T-cell (primary cell): ENCODE data around the gene EEF1AKMT2. TPM values are rescaled to one million over a fixed set of nuclear protein-coding genes. Genes with fewer than 3 reads are reported as not detected.

Experiments used
- ATAC-seq, 4 experiments: fragments of 200-7000 bp in 3 of 4; fragments of 150-1000 bp in 1 of 4; cut with Tn5 transposase; replicated peaks in 1 of 4; 1 replicate in 3 of 4; 2 replicates in 1 of 4; pipeline ENCODE4 v1.10.0; 2021; ENCODE audit warnings: moderate library complexity in 3 of 4, mild to moderate bottlenecking in 2 of 4, moderate number of reproducible peaks in 1 of 4
- CTCF ChIA-PET, 2 donors: fragments of 300-600 bp; sonication (Branson Sonifier 250); formaldehyde crosslinking; loops; one replicate each; lab custom pipeline; 2022; ENCODE audit warnings: antibody characterized with exemption in 2 of 2; lab: Charles Lee
- POLR2A ChIA-PET, 2 donors: fragments of 300-600 bp; sonication (Branson Sonifier 250); formaldehyde crosslinking; loops; one replicate each; lab custom pipeline; 2022; ENCODE audit warnings: antibody characterized with exemption in 2 of 2; lab: Charles Lee
- DNase-seq, 35 experiments: peaks; one replicate each; pipeline versions ENCODE4 v3.0.0 to v3.0.0-alpha.2; 2013 to 2023
- H3K27ac ChIP-seq: one replicate; pipeline ENCODE4 v1.5.1; 2013; ENCODE audit warnings: low read length
- H3K27me3 ChIP-seq, 2 experiments: replicated peaks in 1 of 2; 1 replicate in 1 of 2; 2 replicates in 1 of 2; pipeline versions ENCODE4 v1.6.1 to v1.7.0; 2013; ENCODE audit warnings: low read length in 1 of 2, mixed read lengths in 1 of 2; ENCODE audit not compliant: control insufficient read depth in 2 of 2, insufficient read depth in 2 of 2; ENCODE audit errors: extremely low read depth in 1 of 2
- H3K36me3 ChIP-seq, 2 donors: 1 replicate in 1 of 2; 2 replicates in 1 of 2; pipeline versions ENCODE4 v1.6.1 to v1.7.0; 2013; ENCODE audit warnings: low read length in 1 of 2; ENCODE audit not compliant: control insufficient read depth in 2 of 2, insufficient read depth in 1 of 2; ENCODE audit errors: extremely low read depth in 1 of 2
- H3K4me1 ChIP-seq, 2 experiments: 1 replicate in 1 of 2; 2 replicates in 1 of 2; pipeline versions ENCODE4 v1.6.1 to v1.7.0; 2013; ENCODE audit warnings: low read length in 2 of 2, mixed read lengths in 1 of 2; ENCODE audit not compliant: insufficient read depth in 2 of 2, control insufficient read depth in 1 of 2; ENCODE audit errors: extremely low read depth in 1 of 2
- H3K4me3 ChIP-seq, 2 donors: 1 replicate in 1 of 2; 2 replicates in 1 of 2; pipeline versions ENCODE4 v1.5.1 to v1.7.0; 2013; ENCODE audit warnings: mild to moderate bottlenecking in 2 of 2, low read length in 1 of 2, moderate library complexity in 1 of 2; ENCODE audit not compliant: control insufficient read depth in 1 of 2; ENCODE audit errors: extremely low read depth in 1 of 2
- H3K9me3 ChIP-seq: 2 replicates; pipeline ENCODE4 v1.7.0; 2013
- H3K27ac Mint-ChIP-seq, 2 donors: one replicate each; pipeline ENCODE4 v1.8.0; 2020 to 2021; ENCODE audit warnings: mild to moderate bottlenecking in 2 of 2, mixed read lengths in 2 of 2
- H3K27me3 Mint-ChIP-seq, 2 donors: one replicate each; pipeline ENCODE4 v1.8.0; 2021 to 2022; ENCODE audit warnings: mixed read lengths in 2 of 2
- H3K36me3 Mint-ChIP-seq: one replicate; pipeline ENCODE4 v1.8.0; 2021; ENCODE audit warnings: mixed read lengths
- H3K4me1 Mint-ChIP-seq, 3 donors: one replicate each; pipeline ENCODE4 v1.8.0; 2020 to 2022; ENCODE audit warnings: mixed read lengths in 3 of 3, mild to moderate bottlenecking in 1 of 3
- H3K4me3 Mint-ChIP-seq, 3 donors: one replicate each; pipeline ENCODE4 v1.8.0; 2020 to 2022; ENCODE audit warnings: mild to moderate bottlenecking in 3 of 3, mixed read lengths in 3 of 3, moderate library complexity in 3 of 3
- H3K9me3 Mint-ChIP-seq, 3 donors: one replicate each; pipeline ENCODE4 v1.8.0; 2020 to 2022; ENCODE audit warnings: mixed read lengths in 3 of 3
- WGBS: methylation state at CpG from one replicate; pipeline ENCODE4 v1.1.5; 2013; ENCODE audit warnings: missing lambda C conversion rate; ENCODE audit not compliant: insufficient coverage; 5-methylcytosine and 5-hydroxymethylcytosine counted together
- total RNA-seq, 35 experiments: library from RNA in 6 of 35; stranded (reverse) in 6 of 35; fragments of 120-200 nt in 1 of 35; gene quantifications; one replicate each; pipeline versions ENCODE4 v1.2.1 to v1.2.4 and lab custom pipeline; 2013 to 2026

The EEF1AKMT2 gene
- 10 to 100 TPM; 15.8 to 21.0 (median 18.8) TPM for total RNA-seq
- 27.2 TPM for total RNA-seq (2013)
- total RNA-seq (lab: John Stamatoyannopoulos, UW) = 6.5 to 16.2 (median 11.3) reads per million in 29 experiments

DNA sequence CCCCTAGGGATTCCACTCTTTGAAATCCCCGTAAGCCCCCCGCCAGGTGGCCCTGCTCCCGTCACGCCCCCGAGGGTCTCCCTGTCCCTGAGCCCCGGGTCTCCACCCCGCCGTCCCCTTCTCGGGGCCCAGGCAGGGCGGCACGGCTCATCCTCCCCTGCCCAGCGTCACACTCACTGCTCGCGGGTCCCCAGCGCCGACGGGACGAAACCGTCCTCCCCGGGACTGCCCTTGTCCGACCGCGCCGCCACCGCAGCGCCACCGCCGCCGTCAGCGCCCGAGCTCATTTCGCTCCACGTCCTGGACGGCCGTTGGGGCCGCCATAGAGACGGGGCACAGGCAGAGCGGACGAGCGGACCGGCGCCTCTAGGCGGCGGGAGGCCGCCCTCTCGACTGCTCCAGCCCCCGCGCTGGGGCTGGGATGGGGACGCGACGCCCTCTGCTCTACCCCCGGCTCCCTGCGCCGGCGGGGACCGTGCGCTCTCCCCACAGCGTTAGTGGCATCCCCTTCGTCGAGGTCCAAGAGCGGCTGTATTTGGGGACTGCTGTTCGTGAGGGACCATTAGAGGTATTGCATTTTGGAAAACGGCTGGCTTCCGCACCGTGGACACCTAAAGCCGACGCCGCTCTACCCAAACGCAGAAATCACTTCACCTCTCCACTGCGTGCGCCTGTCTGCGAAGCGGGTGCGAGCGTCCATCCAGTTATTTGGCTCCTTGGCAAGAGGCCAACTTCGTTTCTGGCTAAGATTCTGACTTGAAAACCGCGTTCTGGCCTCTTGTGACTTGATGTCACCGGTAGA, at the start of gene EEF1AKMT2:
Gene EEF1AKMT2 (minus strand): TSS at position 341 of the 802 bp plus-strand sequence. CDS start 54 bp downstream, at position 287.
- DNase-seq (peak; percentile 56 to 87 (median 73)), ATAC-seq (peak; percentile 96 to 99 (median 98))
- Mint-ChIP-seq H3K4me1 (peaks cover 21 to 25% (median 24%) of the 10 kb centered on the region in 3 donors), H3K36me3 (peaks cover 4% of the 10 kb centered on the region), H3K27ac (peak within 1 kb of the TSS; percentile 97 to 98), H3K27me3 (peaks cover 0 to 3% of the 10 kb centered on the region in 2 donors), H3K4me3 (peak within 1 kb of the TSS; percentile 95 to 99 (median 98)), H3K9me3 (no peaks in the 10 kb centered on the region)
- WGBS = under 1% methylated on average over 72 of the region's 79 CpGs
- POLR2A ChIA-PET = interaction anchor here in 1 of 2 donors (0.6 kb wide), 1 partner anchor 10 kb away, joined by 4 read pairs; the partner anchor contains the start of gene ABRAXAS2
- no peaks in the 10 kb centered on the region for H3K27me3 ChIP-seq
- H3K36me3 ChIP-seq = peaks cover 0 to 11% of the 10 kb centered on the region in 2 donors
- peak within 1 kb of the TSS; percentile 71 to 94 for H3K4me3 ChIP-seq
- H3K27ac ChIP-seq = peak within 1 kb of the TSS; percentile 74
- CTCF ChIA-PET = interaction anchor here in 1 of 2 donors (0.6 to 0.8 kb wide), 6 partner anchors 10 to 1212 kb away, joined by 3 to 6 read pairs (median 4); partner anchors contain the start of gene ABRAXAS2
- H3K9me3 ChIP-seq = no peaks in the 10 kb centered on the region
- H3K4me1 ChIP-seq = peaks cover 7 to 21% of the 10 kb centered on the region in 2 experiments

- no peak for DNase-seq
- Histone ChIP-seq H3K9me3 (no peaks in the 10 kb centered on the region), H3K27me3 (no peaks in the 10 kb centered on the region), H3K4me3 (no peak overlapping the region), H3K36me3 (peaks cover 3 to 34% of the 10 kb centered on the region in 2 donors), H3K4me1 (no peaks in the 10 kb centered on the region), H3K27ac (no peak overlapping the region)
- H3K27ac Mint-ChIP-seq = no peak overlapping the region
- H3K27me3 Mint-ChIP-seq = no peaks in the 10 kb centered on the region
- H3K9me3 Mint-ChIP-seq = no peaks in the 10 kb centered on the region
- H3K36me3 Mint-ChIP-seq = peaks cover 29% of the 10 kb centered on the region
- ChIA-PET POLR2A (no interaction called here), CTCF (interaction anchor here in 1 of 2 donors (0.6 kb wide), 1 partner anchor 290 kb away, joined by 3 read pairs; no protein-coding TSS in a partner anchor)
- H3K4me3 Mint-ChIP-seq = no peak overlapping the region
- no peak for ATAC-seq
- no CpG with 5 or more reads among the region's 2 CpGs for WGBS
- H3K4me1 Mint-ChIP-seq = no peaks in the 10 kb centered on the region
These were observed 46.0 kb upstream of the EEF1AKMT2 start for GRCh38 chr10:124837687-124838086.

DNA sequence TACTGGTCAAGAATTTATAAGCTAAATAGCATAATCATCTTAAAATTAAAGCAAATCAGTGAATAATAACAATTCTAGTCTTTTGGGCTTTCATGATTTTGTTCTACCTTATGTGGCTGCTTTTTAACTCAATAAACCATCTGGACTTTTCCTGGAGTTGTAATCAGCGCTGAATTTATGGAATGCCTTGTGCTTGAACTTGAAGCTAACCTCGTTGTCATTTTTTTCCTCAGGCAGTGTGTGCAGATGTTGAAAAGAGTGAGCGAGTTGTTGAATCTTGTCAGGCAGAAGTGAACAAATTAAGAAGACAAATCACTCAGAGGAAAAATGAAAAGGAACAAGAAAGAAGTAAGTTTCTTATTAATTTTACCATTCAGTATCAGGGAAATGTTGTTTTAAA, 39.4 kb upstream of the EEF1AKMT2 start:
- Mint-ChIP-seq H3K27ac (no peak overlapping the region), H3K4me1 (no peaks in the 10 kb centered on the region), H3K4me3 (no peak overlapping the region), H3K9me3 (no peaks in the 10 kb centered on the region), H3K27me3 (no peaks in the 10 kb centered on the region), H3K36me3 (peaks cover 49% of the 10 kb centered on the region)
- 100% methylated on average over 1 of the region's 3 CpGs for WGBS
- H3K27me3 ChIP-seq = no peaks in the 10 kb centered on the region
- H3K36me3 ChIP-seq = peaks cover 9 to 70% of the 10 kb centered on the region in 2 donors
- ATAC-seq (no peak), DNase-seq (no peak)
- no peak overlapping the region for H3K27ac ChIP-seq
- H3K4me3 ChIP-seq = no peak overlapping the region
- ChIA-PET POLR2A (interaction anchor here in 1 of 2 donors (0.5 kb wide), 1 partner anchor 64 kb away, joined by 5 read pairs; no protein-coding TSS in a partner anchor), CTCF (interaction anchor here in 1 of 2 donors (0.6 kb wide), 1 partner anchor 12 kb away, joined by 3 read pairs; no protein-coding TSS in a partner anchor)
- H3K9me3 ChIP-seq = no peaks in the 10 kb centered on the region
- no peaks in the 10 kb centered on the region for H3K4me1 ChIP-seq

DNA sequence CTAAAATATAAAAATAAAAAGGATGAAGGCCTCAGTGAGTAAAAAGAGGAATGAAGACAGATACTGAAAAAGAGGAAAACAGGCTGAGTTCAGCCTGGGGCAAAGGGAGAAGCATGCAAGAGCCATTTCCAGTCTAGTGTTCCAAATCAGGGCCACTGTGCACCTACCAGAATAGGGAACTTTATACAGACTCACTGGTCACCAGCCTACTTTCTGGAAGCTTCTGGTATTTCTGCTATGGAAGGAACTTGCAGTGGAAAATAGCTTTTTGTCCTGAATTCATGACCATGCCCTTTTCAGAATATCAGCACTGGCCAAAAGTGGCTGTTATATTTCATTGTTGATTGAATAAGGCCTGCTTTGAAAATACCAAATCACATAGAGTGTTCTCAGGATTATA, 38.8 kb upstream of the EEF1AKMT2 start:
- DNase-seq = no peak
- POLR2A ChIA-PET = no interaction called here
- Histone ChIP-seq H3K27me3 (no peaks in the 10 kb centered on the region), H3K4me1 (no peaks in the 10 kb centered on the region), H3K27ac (no peak overlapping the region), H3K4me3 (no peak overlapping the region), H3K9me3 (no peaks in the 10 kb centered on the region), H3K36me3 (peaks cover 9 to 64% of the 10 kb centered on the region in 2 donors)
- Mint-ChIP-seq H3K9me3 (no peaks in the 10 kb centered on the region), H3K27ac (peak overlapping the region in 1 of 2 donors; percentile 34), H3K4me3 (no peak overlapping the region), H3K27me3 (no peaks in the 10 kb centered on the region), H3K4me1 (no peaks in the 10 kb centered on the region), H3K36me3 (peaks cover 46% of the 10 kb centered on the region)
- CTCF ChIA-PET = interaction anchor here in 1 of 2 donors (0.6 kb wide), 1 partner anchor 15 kb away, joined by 3 read pairs; no protein-coding TSS in a partner anchor
- no peak for ATAC-seq

DNA sequence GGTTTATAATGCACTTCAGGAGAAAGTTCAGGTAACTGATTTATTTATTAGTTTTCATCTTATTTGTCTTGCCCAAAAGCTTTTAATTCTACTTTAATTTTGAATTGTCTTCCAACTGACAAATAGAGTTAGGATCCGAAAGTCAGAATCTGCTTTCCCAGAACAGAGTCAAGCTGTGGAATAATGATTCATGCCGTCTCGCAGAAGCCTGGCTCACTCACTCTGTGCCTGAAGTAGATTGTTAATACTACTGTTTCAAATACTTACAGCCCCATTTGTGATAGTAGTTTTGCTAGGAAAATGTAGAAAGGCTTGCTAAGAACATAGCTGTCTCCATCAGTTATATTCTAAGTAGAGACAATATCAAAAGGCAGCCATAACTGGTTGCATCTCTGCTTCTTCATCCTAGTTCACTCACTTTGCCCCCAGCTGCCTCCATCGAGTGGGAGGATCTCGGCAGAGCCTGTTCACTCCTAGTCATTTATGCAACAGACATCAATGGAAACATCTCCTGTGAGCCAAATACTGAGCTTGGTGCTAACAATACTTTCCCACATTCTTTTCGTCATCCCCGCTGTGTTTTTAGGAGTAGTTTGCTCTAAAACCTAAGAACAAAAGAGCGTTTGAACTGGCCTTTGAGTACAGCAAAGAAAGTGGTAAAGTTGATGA, 37.9 kb upstream of the EEF1AKMT2 start:
- Histone ChIP-seq H3K27me3 (no peaks in the 10 kb centered on the region), H3K36me3 (peaks cover 9 to 56% of the 10 kb centered on the region in 2 donors), H3K9me3 (no peaks in the 10 kb centered on the region), H3K27ac (no peak overlapping the region), H3K4me1 (no peaks in the 10 kb centered on the region), H3K4me3 (no peak overlapping the region)
- Mint-ChIP-seq H3K4me1 (no peaks in the 10 kb centered on the region), H3K36me3 (peaks cover 39% of the 10 kb centered on the region), H3K4me3 (no peak overlapping the region), H3K27me3 (no peaks in the 10 kb centered on the region), H3K9me3 (no peaks in the 10 kb centered on the region), H3K27ac (no peak overlapping the region)
- ATAC-seq (no peak), DNase-seq (no peak)
- CTCF ChIA-PET = interaction anchor here (0.5 to 0.7 kb wide), 3 partner anchors 14 to 95 kb away, joined by 3 read pairs; no protein-coding TSS in a partner anchor
- 88% methylated on average over 3 of the region's 8 CpGs for WGBS
- POLR2A ChIA-PET = no interaction called here

DNA sequence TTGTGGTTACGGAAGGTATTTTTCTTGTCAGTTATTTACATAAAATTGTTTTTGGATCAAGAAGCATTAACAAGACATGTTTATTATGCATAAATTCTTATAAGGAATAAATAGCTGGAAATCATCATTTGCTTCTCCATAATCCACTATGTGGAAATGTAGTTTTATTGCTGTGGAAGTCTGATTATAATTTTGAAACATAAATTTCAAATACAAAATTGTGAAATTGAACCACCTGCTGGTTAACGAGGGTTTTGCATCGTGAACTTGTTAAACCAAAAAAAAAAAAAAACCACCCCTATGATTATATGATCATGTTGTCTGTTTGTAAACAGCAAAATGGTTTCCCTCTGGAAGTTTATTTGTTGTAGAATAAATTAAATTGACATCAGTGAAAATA, 35.8 kb upstream of the EEF1AKMT2 start:
- H3K4me3 ChIP-seq = no peak overlapping the region
- Mint-ChIP-seq H3K4me3 (no peak overlapping the region), H3K4me1 (no peaks in the 10 kb centered on the region), H3K36me3 (peaks cover 34% of the 10 kb centered on the region), H3K27me3 (no peaks in the 10 kb centered on the region), H3K9me3 (no peaks in the 10 kb centered on the region), H3K27ac (no peak overlapping the region)
- H3K4me1 ChIP-seq = no peaks in the 10 kb centered on the region
- DNase-seq (peak in 5 of 35 experiments; percentile 5 to 49 (median 7)), ATAC-seq (no peak)
- H3K36me3 ChIP-seq = peaks cover 9 to 42% of the 10 kb centered on the region in 2 donors
- no CpG with 5 or more reads among the region's 3 CpGs for WGBS
- no peak overlapping the region for H3K27ac ChIP-seq
- H3K27me3 ChIP-seq = no peaks in the 10 kb centered on the region
- H3K9me3 ChIP-seq = no peaks in the 10 kb centered on the region
- CTCF ChIA-PET = interaction anchor here (0.6 to 2.4 kb wide), 7 partner anchors 9 to 442 kb away, joined by 3 to 8 read pairs (median 4); no protein-coding TSS in a partner anchor
- POLR2A ChIA-PET = interaction anchor here in 1 of 2 donors (0.7 kb wide), 1 partner anchor 88 kb away, joined by 9 read pairs; no protein-coding TSS in a partner anchor
